Body of pancreas (tissue), 4 donors: Measurements from ENCODE around the gene SOX11.

Experiments
- CTCF ChIP-seq, 7 experiments: fragments of 450-650 bp in 4 of 7; fragments of 200-600 bp in 3 of 7; sonication (generic) in 3 of 7; IDR thresholded peaks; one replicate each; pipeline ENCODE4 v1.5.1; 2016 to 2019; ENCODE audit warnings: antibody characterized with exemption in 7 of 7
- POLR2A ChIP-seq, 3 donors: fragments of 450-650 bp; IDR thresholded peaks; one replicate each; pipeline ENCODE4 v1.6.1; 2016; ENCODE audit warnings: antibody characterized with exemption in 3 of 3, mild to moderate bottlenecking in 2 of 3

GRCh38 chr2:5735521-5735861 is 43.3 kb downstream of the SOX11 start:
- TF ChIP-seq POLR2A (IDR thresholded peaks at IDR 0.05) (no peak), CTCF (IDR thresholded peaks at IDR 0.05) (no peak)
